Lower leg skin (tissue), 3 donors: ENCODE results near the gene BRD3OS.

Source experiments
- CTCF ChIP-seq, 3 donors: fragments of 450-650 bp; IDR thresholded peaks; one replicate each; pipeline ENCODE4 v1.5.1; 2016; ENCODE audit warnings: antibody characterized with exemption in 3 of 3, mild to moderate bottlenecking in 3 of 3, moderate library complexity in 2 of 3
- POLR2A ChIP-seq, 2 donors: fragments of 450-650 bp; IDR thresholded peaks; one replicate each; pipeline ENCODE4 v1.6.1; 2016 to 2017; ENCODE audit warnings: antibody characterized with exemption in 2 of 2, mild to moderate bottlenecking in 1 of 2, moderate library complexity in 1 of 2

GRCh38 chr9:133982971-133983720 lies 42.1 kb upstream of the BRD3OS start:
- TF ChIP-seq CTCF (IDR thresholded peaks at IDR 0.05) (no peak), POLR2A (IDR thresholded peaks at IDR 0.05) (no peak)
